PFSK-1 (cell line): ENCODE results near the gene RRM2.

Experiments
- POLR2AphosphoS5 ChIP-seq: IDR thresholded peaks from 2 replicates; pipeline ENCODE4 v1.6.1; 2012; ENCODE audit warnings: low read depth, mild to moderate bottlenecking, control low read depth, low read length, moderate library complexity
- REST ChIP-seq, 2 experiments: IDR thresholded peaks; 2 replicates each; pipeline versions ENCODE4 v1.6.1 to v1.8.0; 2011 to 2012; ENCODE audit warnings: low read depth in 2 of 2, low read length in 2 of 2, control low read depth in 1 of 2, inconsistent platforms in 1 of 2, mild to moderate bottlenecking in 1 of 2, moderate library complexity in 1 of 2; ENCODE audit not compliant: insufficient read depth in 1 of 2
- SIN3A ChIP-seq: IDR thresholded peaks from 2 replicates; pipeline ENCODE4 v1.6.1; 2012; ENCODE audit warnings: mild to moderate bottlenecking, low read length, moderate library complexity, borderline replicate concordance; ENCODE audit not compliant: insufficient read depth
- TAF1 ChIP-seq: IDR thresholded peaks from 2 replicates; pipeline ENCODE4 v1.6.1; 2012; ENCODE audit warnings: low read length, control low read depth, borderline replicate concordance; ENCODE audit not compliant: insufficient read depth

- no peak for TF ChIP-seq REST (IDR thresholded peaks at IDR 0.05; ENCODE audit: insufficient read depth in 1 of 2, low read depth in 2 of 2, low read length in 2 of 2)
- TF ChIP-seq POLR2AphosphoS5, result no peak
- no peak for TF ChIP-seq TAF1
- TF ChIP-seq SIN3A, result no peak
These were observed 2.9 kb upstream of the RRM2 start for GRCh38 chr2:10119601-10120157.
